ENCODE measurements around the gene BTLA.
"Not testable (repeated sequence)": the region's sequence is repeated elsewhere in the genome, so short reads cannot be mapped to it uniquely, and the experiment has no call there.

The BTLA gene

GRCh38 chr3:112500621-112501020 is 1.3 kb upstream of the BTLA start:
- Histone ChIP-seq H3K23ac (ENCODE audit: low read length in 2 of 2) (no peak overlapping the region), H2BK120ac (ENCODE audit: low read depth, low read length) (no peak overlapping the region), H3K4me3 (ENCODE audit: insufficient read depth in 1 of 2, low read depth in 1 of 2, low read length in 2 of 2) (no peak overlapping the region), H2BK12ac (ENCODE audit: low read length in 2 of 2) (no peak overlapping the region), H3K9ac (ENCODE audit: low read length) (no peak overlapping the region), H4K91ac (ENCODE audit: low read length) (no peak overlapping the region), H3K4ac (ENCODE audit: low read depth in 1 of 2, low read length in 2 of 2) (no peak overlapping the region), H3K4me2 (ENCODE audit: low read length, poor library complexity, severe bottlenecking) (no peak overlapping the region), H3K4me1 (ENCODE audit: control insufficient read depth, insufficient read depth, low read depth, low read length) (no peaks in the 10 kb centered on the region), H2BK15ac (ENCODE audit: low read depth, poor library complexity, severe bottlenecking) (no peak overlapping the region), H3K18ac (ENCODE audit: low read depth in 1 of 2, low read length in 2 of 2) (no peak overlapping the region), H3K27ac (ENCODE audit: low read length, poor library complexity, severe bottlenecking) (no peak overlapping the region), H3K79me1 (replicated peaks; ENCODE audit: low read length, poor library complexity, severe bottlenecking) (no peaks in the 10 kb centered on the region), H2BK5ac (ENCODE audit: low read depth, low read length, poor library complexity, severe bottlenecking) (no peak overlapping the region), H2AFZ (ENCODE audit: low read depth, low read length) (no peak overlapping the region), H4K8ac (ENCODE audit: low read length) (no peak overlapping the region), H3K9me3 (ENCODE audit: control insufficient read depth, low read length) (no peaks in the 10 kb centered on the region), H3K27me3 (ENCODE audit: control insufficient read depth in 1 of 2, insufficient read depth in 1 of 2, low read length in 2 of 2) (no peaks in the 10 kb centered on the region), H2AK5ac (ENCODE audit: low read length, severe bottlenecking) (no peak overlapping the region), H3K14ac (ENCODE audit: low read length in 2 of 2) (no peak overlapping the region), H3K36me3 (ENCODE audit: control insufficient read depth in 1 of 2, insufficient read depth in 2 of 2, low read depth in 1 of 2, low read length in 2 of 2) (no peaks in the 10 kb centered on the region)
- WGBS = no CpG with 5 or more reads among the region's 2 CpGs
- DNase-seq = no peak

- Histone ChIP-seq H3K4me1 (ENCODE audit: control insufficient read depth, insufficient read depth, low read depth, low read length) (no peaks in the 10 kb centered on the region), H3K79me1 (replicated peaks; ENCODE audit: low read length, poor library complexity, severe bottlenecking) (no peaks in the 10 kb centered on the region), H3K23ac (ENCODE audit: low read length in 2 of 2) (no peak overlapping the region), H3K14ac (ENCODE audit: low read length in 2 of 2) (no peak overlapping the region), H3K9me3 (ENCODE audit: control insufficient read depth, low read length) (no peaks in the 10 kb centered on the region), H2AFZ (ENCODE audit: low read depth, low read length) (no peak overlapping the region), H3K4ac (ENCODE audit: low read depth in 1 of 2, low read length in 2 of 2) (no peak overlapping the region), H2BK15ac (ENCODE audit: low read depth, poor library complexity, severe bottlenecking) (no peak overlapping the region), H2BK5ac (ENCODE audit: low read depth, low read length, poor library complexity, severe bottlenecking) (no peak overlapping the region), H3K27me3 (ENCODE audit: control insufficient read depth in 1 of 2, insufficient read depth in 1 of 2, low read length in 2 of 2) (no peaks in the 10 kb centered on the region), H2BK120ac (ENCODE audit: low read depth, low read length) (no peak overlapping the region), H3K27ac (ENCODE audit: low read length, poor library complexity, severe bottlenecking) (no peak overlapping the region), H3K36me3 (ENCODE audit: control insufficient read depth in 1 of 2, insufficient read depth in 2 of 2, low read depth in 1 of 2, low read length in 2 of 2) (no peaks in the 10 kb centered on the region), H2BK12ac (ENCODE audit: low read length in 2 of 2) (no peak overlapping the region), H3K4me3 (ENCODE audit: insufficient read depth in 1 of 2, low read depth in 1 of 2, low read length in 2 of 2) (no peak overlapping the region), H3K9ac (ENCODE audit: low read length) (no peak overlapping the region), H3K18ac (ENCODE audit: low read depth in 1 of 2, low read length in 2 of 2) (no peak overlapping the region), H4K91ac (ENCODE audit: low read length) (no peak overlapping the region), H4K8ac (ENCODE audit: low read length) (no peak overlapping the region), H3K4me2 (ENCODE audit: low read length, poor library complexity, severe bottlenecking) (no peak overlapping the region), H2AK5ac (ENCODE audit: low read length, severe bottlenecking) (no peak overlapping the region)
- WGBS = 93% methylated on average over 5 of the region's 11 CpGs
- DNase-seq = no peak
Measured at GRCh38 chr3:112497897-112498548, 1.2 kb downstream of the BTLA start.

- Histone ChIP-seq H2BK5ac (ENCODE audit: low read depth, low read length, poor library complexity, severe bottlenecking) (no peak overlapping the region), H3K4me3 (ENCODE audit: insufficient read depth in 1 of 2, low read depth in 1 of 2, low read length in 2 of 2) (no peak overlapping the region), H3K27me3 (ENCODE audit: control insufficient read depth in 1 of 2, insufficient read depth in 1 of 2, low read length in 2 of 2) (no peaks in the 10 kb centered on the region), H3K27ac (ENCODE audit: low read length, poor library complexity, severe bottlenecking) (no peak overlapping the region), H2BK120ac (ENCODE audit: low read depth, low read length) (no peak overlapping the region), H2BK15ac (ENCODE audit: low read depth, poor library complexity, severe bottlenecking) (no peak overlapping the region), H3K4ac (ENCODE audit: low read depth in 1 of 2, low read length in 2 of 2) (no peak overlapping the region), H3K4me2 (ENCODE audit: low read length, poor library complexity, severe bottlenecking) (no peak overlapping the region), H3K23ac (ENCODE audit: low read length in 2 of 2) (no peak overlapping the region), H2BK12ac (ENCODE audit: low read length in 2 of 2) (no peak overlapping the region), H3K4me1 (ENCODE audit: control insufficient read depth, insufficient read depth, low read depth, low read length) (no peaks in the 10 kb centered on the region), H4K91ac (ENCODE audit: low read length) (no peak overlapping the region), H2AFZ (ENCODE audit: low read depth, low read length) (no peak overlapping the region), H2AK5ac (ENCODE audit: low read length, severe bottlenecking) (no peak overlapping the region), H3K9me3 (ENCODE audit: control insufficient read depth, low read length) (no peaks in the 10 kb centered on the region), H3K18ac (ENCODE audit: low read depth in 1 of 2, low read length in 2 of 2) (no peak overlapping the region), H3K79me1 (replicated peaks; ENCODE audit: low read length, poor library complexity, severe bottlenecking) (no peaks in the 10 kb centered on the region), H4K8ac (ENCODE audit: low read length) (no peak overlapping the region), H3K36me3 (ENCODE audit: control insufficient read depth in 1 of 2, insufficient read depth in 2 of 2, low read depth in 1 of 2, low read length in 2 of 2) (no peaks in the 10 kb centered on the region), H3K9ac (ENCODE audit: low read length) (no peak overlapping the region), H3K14ac (ENCODE audit: low read length in 2 of 2) (no peak overlapping the region)
- 87% methylated on average over 3 of the region's 5 CpGs for WGBS
- DNase-seq = no peak
Measured at GRCh38 chr3:112496366-112497067, 2.8 kb downstream of the BTLA start.

- DNase-seq; H3K9me3 ChIP-seq (ENCODE audit: control insufficient read depth, low read length); H3K27ac ChIP-seq (ENCODE audit: low read length, poor library complexity, severe bottlenecking); H2BK5ac ChIP-seq (ENCODE audit: low read depth, low read length, poor library complexity, severe bottlenecking); H3K9ac ChIP-seq (ENCODE audit: low read length); H3K18ac ChIP-seq (ENCODE audit: low read depth in 1 of 2, low read length in 2 of 2); H3K4me3 ChIP-seq (ENCODE audit: insufficient read depth in 1 of 2, low read depth in 1 of 2, low read length in 2 of 2); H4K8ac ChIP-seq (ENCODE audit: low read length); H3K14ac ChIP-seq (ENCODE audit: low read length in 2 of 2); H2BK15ac ChIP-seq (ENCODE audit: low read depth, poor library complexity, severe bottlenecking); H3K4me1 ChIP-seq (ENCODE audit: control insufficient read depth, insufficient read depth, low read depth, low read length); H3K4ac ChIP-seq (ENCODE audit: low read depth in 1 of 2, low read length in 2 of 2); H3K4me2 ChIP-seq (ENCODE audit: low read length, poor library complexity, severe bottlenecking); H3K23ac ChIP-seq (ENCODE audit: low read length in 2 of 2); H3K36me3 ChIP-seq (ENCODE audit: control insufficient read depth in 1 of 2, insufficient read depth in 2 of 2, low read depth in 1 of 2, low read length in 2 of 2); H2BK120ac ChIP-seq (ENCODE audit: low read depth, low read length); H2AFZ ChIP-seq (ENCODE audit: low read depth, low read length); H3K27me3 ChIP-seq (ENCODE audit: control insufficient read depth in 1 of 2, insufficient read depth in 1 of 2, low read length in 2 of 2); H4K91ac ChIP-seq (ENCODE audit: low read length); H3K79me1 ChIP-seq (replicated peaks; ENCODE audit: low read length, poor library complexity, severe bottlenecking); H2AK5ac ChIP-seq (ENCODE audit: low read length, severe bottlenecking); H2BK12ac ChIP-seq (ENCODE audit: low read length in 2 of 2): not testable (repeated sequence)
- WGBS = 97% methylated on average over 3 of the region's 3 CpGs
Measured at GRCh38 chr3:112494448-112494767, 4.9 kb downstream of the BTLA start.

All from mesenchymal stem cell (in vitro differentiated cells and primary cell).